ENCODE results near the gene LRIG3. TPM values are rescaled to one million over a fixed set of nuclear protein-coding genes. Genes with fewer than 3 reads are reported as not detected.

The LRIG3 gene
- 1 to 10 TPM; 3.7 to 8.9 (median 4.7) TPM for total RNA-seq
- polyA plus RNA-seq, result 1 to 10 TPM; 1.8 to 2.1 TPM
- long read RNA-seq, donor 1, full-length matches to known transcripts, result 2 of 5 reads
- long read RNA-seq, donor 1, partial matches to known transcripts, result 3 of 5 reads
- long read RNA-seq, donor 1, other reads (novel, unspliced or antisense), result 0 of 5 reads
- long read RNA-seq, donor 2, full-length matches to known transcripts, result 4 of 12 reads
- long read RNA-seq, donor 2, partial matches to known transcripts, result 7 of 12 reads
- long read RNA-seq, donor 2, other reads (novel, unspliced or antisense), result 1 of 12 reads
- long read RNA-seq, donor 3, full-length matches to known transcripts, result 3 of 5 reads
- long read RNA-seq, donor 3, partial matches to known transcripts, result 1 of 5 reads
- long read RNA-seq, donor 3, other reads (novel, unspliced or antisense), result 1 of 5 reads

- DNase-seq, result peak; percentile 89 to 94 (median 91)
- peak; percentile 91 to 96 (median 96) for ATAC-seq
- Histone ChIP-seq H3K27ac (peak within 1 kb of the TSS; percentile 74 to 96 (median 93)), H3K9me3 (no peaks in the 10 kb centered on the region), H3K36me3 (no peaks in the 10 kb centered on the region), H3K4me1 (peaks cover 0 to 38% (median 16%) of the 10 kb centered on the region in 12 donors), H3K27me3 (no peaks in the 10 kb centered on the region), H3K4me3 (peak within 1 kb of the TSS; percentile 67 to 93 (median 88))
- WGBS, 4 donors, result 0 to 1% (median 0%) methylated on average over 11 to 80 of the region's 80 CpGs
- TF ChIP-seq CTCF (IDR thresholded peaks at IDR 0.05) (peak in 4 of 12 donors; percentile 7 to 13 (median 10)), POLR2A (IDR thresholded peaks at IDR 0.05) (peak in 1 of 2 donors; percentile 25)
- intact Hi-C loops (cut with DNase I), result loop anchor here in 2 of 10 donors (10.0 kb wide), 2 partner anchors 164 to 936 kb away; no protein-coding TSS in a partner anchor
Measured at GRCh38 chr12:58920102-58920960, at the start of gene LRIG3. TSS of gene LRIG3 (minus strand) at chr12:58920504. CDS start at chr12:58920235, 269 bp downstream.

- TF ChIP-seq POLR2A (IDR thresholded peaks at IDR 0.05), result no peak
- no peak for TF ChIP-seq CTCF (IDR thresholded peaks at IDR 0.05)
- H3K36me3 ChIP-seq, result no peaks in the 10 kb centered on the region
- 84 to 89% (median 86%) methylated on average over 2 of the region's 2 CpGs for WGBS, 4 donors
Measured at GRCh38 chr12:58969237-58969636, 48.9 kb upstream of the LRIG3 start.

GRCh38 chr12:58967561-58967960 is 47.3 kb upstream of the LRIG3 start:
- TF ChIP-seq CTCF (IDR thresholded peaks at IDR 0.05) (no peak), POLR2A (IDR thresholded peaks at IDR 0.05) (no peak)
- H3K4me1 ChIP-seq, result no peaks in the 10 kb centered on the region
- H3K27me3 ChIP-seq, result no peaks in the 10 kb centered on the region
- 58 to 76% (median 68%) methylated on average over 4 of the region's 4 CpGs for WGBS, 4 donors
- no peak overlapping the region for H3K27ac ChIP-seq
- intact Hi-C loops (cut with DNase I), result no loop called here
- no peak for DNase-seq
- ATAC-seq, result no peak
- no peak overlapping the region for H3K4me3 ChIP-seq
- no peaks in the 10 kb centered on the region for H3K9me3 ChIP-seq
- no peaks in the 10 kb centered on the region for H3K36me3 ChIP-seq

More at GRCh38 chr12:58969237-58969636, 48.9 kb upstream of the LRIG3 start:
- Histone ChIP-seq H3K4me1 (no peaks in the 10 kb centered on the region), H3K27ac (no peak overlapping the region), H3K4me3 (no peak overlapping the region), H3K27me3 (no peaks in the 10 kb centered on the region), H3K9me3 (no peaks in the 10 kb centered on the region)
- intact Hi-C loops (cut with DNase I), result no loop called here
- ATAC-seq (no peak), DNase-seq (no peak)

- DNase-seq (no peak), ATAC-seq (no peak)
- intact Hi-C loops (cut with DNase I), result no loop called here
- Histone ChIP-seq H3K4me3 (no peak overlapping the region), H3K27me3 (no peaks in the 10 kb centered on the region), H3K9me3 (no peaks in the 10 kb centered on the region), H3K36me3 (no peaks in the 10 kb centered on the region), H3K4me1 (no peaks in the 10 kb centered on the region), H3K27ac (no peak overlapping the region)
- WGBS, 4 donors, result 93 to 100% (median 93%) methylated on average over 2 of the region's 2 CpGs
- TF ChIP-seq POLR2A (IDR thresholded peaks at IDR 0.05) (no peak), CTCF (IDR thresholded peaks at IDR 0.05) (no peak)
Measured at GRCh38 chr12:58966939-58967338, 46.6 kb upstream of the LRIG3 start.

All from heart left ventricle (tissue), 16 donors.